Tibial artery (tissue), 4 donors: ENCODE results near the gene XRCC4.
"Not testable (repeated sequence)": the region's sequence is repeated elsewhere in the genome, so short reads cannot be mapped to it uniquely, and the experiment has no call there.

Source experiments
- DNase-seq, 2 donors: peaks; one replicate each; pipeline ENCODE4 v3.0.0-alpha.2; 2019
- H3K27ac ChIP-seq, 2 donors: fragments of 200-600 bp; sonication (generic) in 1 of 2; 1 replicate in 1 of 2; 2 replicates in 1 of 2; pipeline ENCODE4 v1.5.1; 2018 to 2019; ENCODE audit warnings: mild to moderate bottlenecking in 1 of 2
- H3K27me3 ChIP-seq, 2 donors: fragments of 200-600 bp; sonication (generic) in 1 of 2; one replicate each; pipeline versions ENCODE4 v1.5.1 to v1.6.0; 2016 to 2019
- H3K36me3 ChIP-seq, 3 donors: fragments of 200-600 bp; sonication (generic) in 2 of 3; one replicate each; pipeline ENCODE4 v1.5.1; 2016 to 2019; ENCODE audit warnings: mild to moderate bottlenecking in 2 of 3
- H3K4me1 ChIP-seq, 4 donors: fragments of 200-600 bp; sonication (generic) in 2 of 4; 1 replicate in 3 of 4; 2 replicates in 1 of 4; pipeline ENCODE4 v1.5.1; 2016 to 2019
- H3K4me3 ChIP-seq, 2 donors: fragments of 200-600 bp; sonication (generic) in 1 of 2; 1 replicate in 1 of 2; 2 replicates in 1 of 2; pipeline ENCODE4 v1.5.1; 2018 to 2019; ENCODE audit warnings: mild to moderate bottlenecking in 2 of 2
- H3K9me3 ChIP-seq, 3 donors: fragments of 200-600 bp; sonication (generic) in 1 of 3; one replicate each; pipeline ENCODE4 v1.5.1; 2016 to 2019
- intact Hi-C: fragments of 100-400 bp; cut with DNase I; formaldehyde crosslinking; loops from one replicate; pipeline ENCODE4 v1.15.0; 2023; ENCODE audit warnings: low total_unique reads
- TF ChIP-seq, protein P1 (sequence below), 2 experiments: fragments of 200-600 bp in 1 of 2; fragments of 450-650 bp in 1 of 2; IDR thresholded peaks; one replicate each; pipeline ENCODE4 v1.5.1; 2017 to 2019; ENCODE audit warnings: antibody characterized with exemption in 2 of 2, mild to moderate bottlenecking in 1 of 2, moderate library complexity in 1 of 2

Gene XRCC4

DNA sequence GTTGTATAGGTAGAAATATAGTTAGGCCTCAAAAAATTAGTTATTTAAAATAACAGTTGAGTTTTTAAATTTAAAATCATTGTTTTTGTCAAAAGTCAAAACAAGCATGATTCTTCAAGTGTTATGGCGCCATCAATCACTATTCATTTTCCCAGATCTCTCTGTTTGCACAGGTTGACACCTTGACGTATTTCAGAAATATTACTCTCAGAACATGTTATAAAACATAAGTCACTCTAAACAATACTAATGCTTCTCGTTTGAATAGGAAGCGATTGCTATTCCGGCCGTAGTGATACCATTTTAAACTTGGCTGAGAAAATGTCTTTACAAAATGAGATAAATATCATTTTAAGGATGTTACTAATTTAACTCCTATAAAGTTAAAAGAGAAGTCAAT lies 268.1 kb downstream of the XRCC4 start:
- Histone ChIP-seq H3K9me3 (peaks cover 0 to 4% (median 0%) of the 10 kb centered on the region in 3 donors), H3K36me3 (no peaks in the 10 kb centered on the region), H3K27me3 (no peaks in the 10 kb centered on the region), H3K27ac (no peak overlapping the region), H3K4me1 (peaks cover 0 to 10% (median 3%) of the 10 kb centered on the region in 4 donors), H3K4me3 (no peak overlapping the region)
- intact Hi-C loops, result no loop called here
- TF ChIP-seq, protein P1, sequence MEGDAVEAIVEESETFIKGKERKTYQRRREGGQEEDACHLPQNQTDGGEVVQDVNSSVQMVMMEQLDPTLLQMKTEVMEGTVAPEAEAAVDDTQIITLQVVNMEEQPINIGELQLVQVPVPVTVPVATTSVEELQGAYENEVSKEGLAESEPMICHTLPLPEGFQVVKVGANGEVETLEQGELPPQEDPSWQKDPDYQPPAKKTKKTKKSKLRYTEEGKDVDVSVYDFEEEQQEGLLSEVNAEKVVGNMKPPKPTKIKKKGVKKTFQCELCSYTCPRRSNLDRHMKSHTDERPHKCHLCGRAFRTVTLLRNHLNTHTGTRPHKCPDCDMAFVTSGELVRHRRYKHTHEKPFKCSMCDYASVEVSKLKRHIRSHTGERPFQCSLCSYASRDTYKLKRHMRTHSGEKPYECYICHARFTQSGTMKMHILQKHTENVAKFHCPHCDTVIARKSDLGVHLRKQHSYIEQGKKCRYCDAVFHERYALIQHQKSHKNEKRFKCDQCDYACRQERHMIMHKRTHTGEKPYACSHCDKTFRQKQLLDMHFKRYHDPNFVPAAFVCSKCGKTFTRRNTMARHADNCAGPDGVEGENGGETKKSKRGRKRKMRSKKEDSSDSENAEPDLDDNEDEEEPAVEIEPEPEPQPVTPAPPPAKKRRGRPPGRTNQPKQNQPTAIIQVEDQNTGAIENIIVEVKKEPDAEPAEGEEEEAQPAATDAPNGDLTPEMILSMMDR (IDR thresholded peaks at IDR 0.05), result no peak
- no peak for DNase-seq

DNA sequence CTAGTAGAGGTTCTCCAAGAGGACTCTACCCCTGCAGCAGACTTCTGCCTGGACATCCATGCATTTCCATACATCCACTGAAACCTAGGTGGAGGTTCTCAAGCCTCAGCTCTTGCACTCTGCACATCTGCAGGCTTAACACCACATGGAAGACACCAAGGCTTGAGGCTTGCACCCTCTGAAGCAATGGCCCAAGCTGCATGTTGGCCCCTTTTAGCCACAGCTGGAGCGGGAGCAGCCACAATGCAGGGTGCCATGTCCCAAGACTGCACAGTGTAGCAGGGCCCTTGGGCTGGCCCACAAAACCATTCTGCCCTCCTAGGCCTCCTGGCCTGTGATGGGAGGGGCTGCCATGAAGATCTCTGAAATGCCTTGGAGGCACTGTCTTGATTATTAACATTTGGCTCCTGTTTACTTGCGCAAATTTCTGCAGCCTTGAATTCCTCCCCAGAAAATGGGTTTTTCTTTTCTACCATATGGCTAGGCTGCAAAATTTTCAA lies 271.0 kb downstream of the XRCC4 start:
- no peak for DNase-seq
- no peaks in the 10 kb centered on the region for H3K36me3 ChIP-seq
- H3K27ac ChIP-seq, result no peak overlapping the region
- no peaks in the 10 kb centered on the region for H3K27me3 ChIP-seq
- H3K4me1 ChIP-seq, result peaks cover 0 to 5% (median 1%) of the 10 kb centered on the region in 4 donors
- intact Hi-C loops, result no loop called here
- TF ChIP-seq, protein P1 (IDR thresholded peaks at IDR 0.05), result no peak
- H3K9me3 ChIP-seq, result peaks cover 0 to 4% (median 0%) of the 10 kb centered on the region in 3 donors
- no peak overlapping the region for H3K4me3 ChIP-seq

DNA sequence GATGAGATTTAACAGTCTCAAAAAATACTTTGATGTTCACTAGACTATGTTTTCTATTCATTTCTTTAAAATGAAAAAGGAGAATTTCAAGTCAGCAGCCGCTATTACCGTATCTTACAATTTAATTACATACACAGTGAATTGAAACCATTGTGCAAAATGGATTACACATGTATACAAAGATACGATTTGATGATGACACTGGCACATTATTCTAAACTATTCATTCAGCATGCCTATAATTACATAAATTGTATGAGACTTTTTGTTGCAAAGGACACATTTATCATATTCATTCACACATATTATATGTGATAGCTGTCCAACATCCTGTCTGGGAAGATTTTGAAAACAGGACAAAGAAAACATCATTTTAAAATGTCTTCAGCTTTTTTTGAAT lies 275.9 kb downstream of the XRCC4 start:
- H3K4me3 ChIP-seq, result no peak overlapping the region
- DNase-seq, result no peak
- TF ChIP-seq, protein P1 (IDR thresholded peaks at IDR 0.05), result no peak
- intact Hi-C loops, result no loop called here
- no peaks in the 10 kb centered on the region for H3K27me3 ChIP-seq
- H3K36me3 ChIP-seq, result no peaks in the 10 kb centered on the region
- no peak overlapping the region for H3K27ac ChIP-seq
- no peaks in the 10 kb centered on the region for H3K9me3 ChIP-seq
- H3K4me1 ChIP-seq, result no peaks in the 10 kb centered on the region

DNA sequence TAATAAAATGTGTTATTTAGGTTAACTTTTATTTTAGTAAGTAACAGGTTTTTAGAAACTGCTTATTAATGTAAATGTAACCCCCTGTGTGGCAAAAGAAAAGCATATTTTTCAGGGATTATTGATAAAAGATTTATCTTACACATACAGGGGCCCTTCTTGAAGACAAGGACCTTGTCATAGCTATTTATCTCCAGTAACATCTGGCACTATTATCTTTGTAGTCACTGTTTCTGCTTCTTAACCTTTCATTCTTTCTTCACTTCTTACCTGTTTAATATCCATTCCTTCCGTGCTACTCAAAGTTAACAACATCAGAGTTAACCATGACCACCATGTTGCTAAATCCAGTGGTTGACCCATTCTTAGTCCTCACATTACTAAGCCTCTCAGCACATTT lies 276.4 kb downstream of the XRCC4 start:
- intact Hi-C loops, result no loop called here

DNA sequence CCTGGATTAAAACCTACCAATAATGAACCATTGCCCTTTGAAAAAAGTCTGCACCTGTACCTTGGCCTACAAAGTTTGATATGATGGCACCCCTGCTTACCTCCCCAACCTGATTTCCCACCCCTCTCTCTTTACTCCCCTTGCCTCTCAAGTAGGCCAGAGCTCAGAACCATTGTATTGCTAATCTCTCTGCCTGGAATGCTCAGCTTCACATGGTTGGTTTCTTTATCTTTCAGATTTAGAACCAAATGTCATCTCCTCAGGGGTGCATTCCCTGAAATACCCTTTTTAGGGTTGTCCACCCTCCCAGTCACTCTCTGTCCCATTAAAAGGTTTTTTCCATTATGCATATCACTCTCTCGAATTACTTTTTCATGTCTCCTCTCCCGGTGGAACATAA lies 277.6 kb downstream of the XRCC4 start:
- no peak for DNase-seq
- intact Hi-C loops, result no loop called here
- TF ChIP-seq, protein P1 (IDR thresholded peaks at IDR 0.05), result no peak
- H3K27ac ChIP-seq, result no peak overlapping the region
- no peaks in the 10 kb centered on the region for H3K27me3 ChIP-seq
- no peaks in the 10 kb centered on the region for H3K4me1 ChIP-seq
- H3K9me3 ChIP-seq, result no peaks in the 10 kb centered on the region
- no peaks in the 10 kb centered on the region for H3K36me3 ChIP-seq
- H3K4me3 ChIP-seq, result no peak overlapping the region

More for the DNA sequence above, 276.4 kb downstream of the XRCC4 start:
- DNase-seq, result no peak
- no peaks in the 10 kb centered on the region for H3K9me3 ChIP-seq
- H3K4me1 ChIP-seq, result no peaks in the 10 kb centered on the region
- TF ChIP-seq, protein P1 (IDR thresholded peaks at IDR 0.05), result no peak
- H3K27ac ChIP-seq, result no peak overlapping the region
- no peak overlapping the region for H3K4me3 ChIP-seq
- H3K36me3 ChIP-seq, result no peaks in the 10 kb centered on the region
- no peaks in the 10 kb centered on the region for H3K27me3 ChIP-seq

DNA sequence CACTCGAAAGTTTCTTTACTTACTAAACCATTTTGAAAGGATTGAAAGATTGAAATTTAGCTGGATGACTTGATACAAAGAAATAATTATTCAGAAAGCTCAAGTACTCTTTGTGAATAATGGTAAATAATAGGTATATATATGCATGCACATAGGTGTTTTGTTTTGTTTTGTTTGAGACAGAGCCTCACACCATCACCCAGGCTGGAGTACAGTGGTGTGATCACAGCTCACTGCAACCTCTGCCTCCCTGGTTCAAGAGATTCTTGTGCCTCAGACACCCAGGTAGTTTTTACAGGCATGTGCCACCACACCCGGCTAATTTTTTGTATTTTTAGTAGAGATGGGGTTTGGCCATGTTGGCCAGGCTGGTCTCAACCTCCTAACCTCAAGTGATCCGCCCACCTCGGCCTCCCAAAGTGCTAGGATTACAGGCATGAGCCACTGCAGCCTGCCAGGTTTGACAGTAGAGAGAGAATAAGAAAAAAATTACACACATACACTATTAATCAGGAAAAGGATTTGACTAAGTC lies 278.2 kb downstream of the XRCC4 start:
- H3K27ac ChIP-seq, H3K9me3 ChIP-seq, H3K4me1 ChIP-seq, H3K27me3 ChIP-seq, H3K36me3 ChIP-seq, DNase-seq, intact Hi-C loops, H3K4me3 ChIP-seq: not testable (repeated sequence)
